ENCODE data around the gene CCR4. TPM values are rescaled to one million over a fixed set of nuclear protein-coding genes. Genes with fewer than 3 reads are reported as not detected.
A peak's percentile ranks its signal among the peaks of the same experiment; 100 is the strongest.

CCR4 gene
- total and polyA plus RNA-seq, 2 of the 13 experiments (the other 11 are each of a cell fraction or from before 2014, with no cell fraction given) = 0.04 to 0.05 TPM

GRCh38 chr3:32934150-32934742 lies 17.2 kb upstream of the CCR4 start:
- Histone ChIP-seq H3K4me2 (ENCODE audit: low read depth, low read length) (no peak overlapping the region), H3K79me2 (ENCODE audit: insufficient read depth, low read length) (no peaks in the 10 kb centered on the region), H3K9ac (ENCODE audit: insufficient read depth, low read depth, low read length) (no peak overlapping the region), H3K9me3 (ENCODE audit: low read length) (no peaks in the 10 kb centered on the region), H3K27ac (ENCODE audit: extremely low read length, insufficient read depth, low read length) (no peak overlapping the region), H3K27me3 (ENCODE audit: control insufficient read depth in 1 of 2, insufficient read depth in 2 of 2, low read length in 2 of 2) (no peaks in the 10 kb centered on the region; a peak in 1 of 5 replicates), H4K20me1 (ENCODE audit: insufficient read depth, low read length) (no peaks in the 10 kb centered on the region), H3K4me1 (ENCODE audit: insufficient read depth, low read length) (peaks cover 11% of the 10 kb centered on the region), H3K36me3 (replicated peaks in 1 of 2; ENCODE audit: control insufficient read depth in 1 of 2, insufficient read depth in 2 of 2, low read length in 2 of 2) (no peaks in the 10 kb centered on the region), H2AFZ (ENCODE audit: low read length) (no peak overlapping the region), H3K4me3 (replicated peaks in 1 of 3; ENCODE audit: insufficient read depth in 1 of 3, low read depth in 2 of 3, low read length in 3 of 3) (no peak overlapping the region)
- FAIRE-seq = no peak
- ATAC-seq = peak; percentile 55; the same call in 2 of the 3 replicates
- 8% methylated on average over 5 of the region's 5 CpGs for WGBS (ENCODE audit: low lambda C conversion rate)
- ChIA-PET CTCF (ENCODE audit: low intra/inter-chr PET ratio, low total read pairs) (interaction anchor here (0.9 to 1.8 kb wide), 2 partner anchors 33 to 201 kb away, joined by 4 to 11 read pairs; no protein-coding TSS in a partner anchor), POLR2A (no interaction called here)
- no TSS peak for BruUV-seq (replicated peaks)
- in situ Hi-C loops (cut with HindIII; ENCODE audit: extremely low pct_ligation_motif_present, low pct_unique_long_range_greater_than_20kb) = loop anchor here (5.0 to 10.0 kb wide), 2 partner anchors 202 to 429 kb away; partner anchors contain the start of gene CMTM6
- intact Hi-C loops (cut with micrococcal nuclease; ENCODE audit: unreplicated experiment) = loop anchor here (1.0 kb wide), 3 partner anchors 153 to 424 kb away; no protein-coding TSS in a partner anchor
- no peak for DNase-seq (ENCODE audit: low spot score)
- TF ChIP-seq ZNF18 (CRISPR knock-in tag; IDR thresholded peaks at IDR 0.05; ENCODE audit: insufficient replicate concordance) (no peak), ZNF639 (CRISPR knock-in tag; conservative IDR thresholded peaks at IDR 0.05) (no peak), POLR2AphosphoS5 (IDR thresholded peaks at IDR 0.05; ENCODE audit: low read depth, low read length) (no peak), NCOA5 (CRISPR knock-in tag; IDR thresholded peaks at IDR 0.05) (no peak), KAT2B (IDR thresholded peaks at IDR 0.05; ENCODE audit: borderline replicate concordance, low read depth, low read length) (peak; percentile 31; the same call in 1 of the 2 replicates), ARID3A (IDR thresholded peaks at IDR 0.05; ENCODE audit: low read depth, low read length) (peak; percentile 58), CSRNP1 (CRISPR knock-in tag; IDR thresholded peaks at IDR 0.05) (no peak), ZKSCAN5 (CRISPR knock-in tag; IDR thresholded peaks at IDR 0.05) (no peak), STAG1 (CRISPR knock-in tag; IDR thresholded peaks at IDR 0.05) (peak; percentile 80), PRDM15 (CRISPR knock-in tag; IDR thresholded peaks at IDR 0.05) (peak; percentile 2; the same call in 1 of the 2 replicates), IRX3 (CRISPR knock-in tag; IDR thresholded peaks at IDR 0.05; ENCODE audit: borderline replicate concordance, low read depth) (no peak), KAT8 (CRISPR knock-in tag; IDR thresholded peaks at IDR 0.05) (no peak)

All from HepG2 (cell line).